Stimulated activated CD8-positive, alpha-beta memory T cell treated with anti-CD3 and anti-CD28 coated beads, Interleukin-7, amount 100 ng/mL, for 24 hours (primary cell): ENCODE results near the gene PDXP.
"Not testable (repeated sequence)": the region's sequence is repeated elsewhere in the genome, so short reads cannot be mapped to it uniquely, and the experiment has no call there.

Source experiments
- DNase-seq: peaks from one replicate; pipeline ENCODE4 v3.0.0-alpha.2; 2020; ENCODE audit warnings: low read depth

PDXP gene, protein sequence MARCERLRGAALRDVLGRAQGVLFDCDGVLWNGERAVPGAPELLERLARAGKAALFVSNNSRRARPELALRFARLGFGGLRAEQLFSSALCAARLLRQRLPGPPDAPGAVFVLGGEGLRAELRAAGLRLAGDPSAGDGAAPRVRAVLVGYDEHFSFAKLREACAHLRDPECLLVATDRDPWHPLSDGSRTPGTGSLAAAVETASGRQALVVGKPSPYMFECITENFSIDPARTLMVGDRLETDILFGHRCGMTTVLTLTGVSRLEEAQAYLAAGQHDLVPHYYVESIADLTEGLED

DNA sequence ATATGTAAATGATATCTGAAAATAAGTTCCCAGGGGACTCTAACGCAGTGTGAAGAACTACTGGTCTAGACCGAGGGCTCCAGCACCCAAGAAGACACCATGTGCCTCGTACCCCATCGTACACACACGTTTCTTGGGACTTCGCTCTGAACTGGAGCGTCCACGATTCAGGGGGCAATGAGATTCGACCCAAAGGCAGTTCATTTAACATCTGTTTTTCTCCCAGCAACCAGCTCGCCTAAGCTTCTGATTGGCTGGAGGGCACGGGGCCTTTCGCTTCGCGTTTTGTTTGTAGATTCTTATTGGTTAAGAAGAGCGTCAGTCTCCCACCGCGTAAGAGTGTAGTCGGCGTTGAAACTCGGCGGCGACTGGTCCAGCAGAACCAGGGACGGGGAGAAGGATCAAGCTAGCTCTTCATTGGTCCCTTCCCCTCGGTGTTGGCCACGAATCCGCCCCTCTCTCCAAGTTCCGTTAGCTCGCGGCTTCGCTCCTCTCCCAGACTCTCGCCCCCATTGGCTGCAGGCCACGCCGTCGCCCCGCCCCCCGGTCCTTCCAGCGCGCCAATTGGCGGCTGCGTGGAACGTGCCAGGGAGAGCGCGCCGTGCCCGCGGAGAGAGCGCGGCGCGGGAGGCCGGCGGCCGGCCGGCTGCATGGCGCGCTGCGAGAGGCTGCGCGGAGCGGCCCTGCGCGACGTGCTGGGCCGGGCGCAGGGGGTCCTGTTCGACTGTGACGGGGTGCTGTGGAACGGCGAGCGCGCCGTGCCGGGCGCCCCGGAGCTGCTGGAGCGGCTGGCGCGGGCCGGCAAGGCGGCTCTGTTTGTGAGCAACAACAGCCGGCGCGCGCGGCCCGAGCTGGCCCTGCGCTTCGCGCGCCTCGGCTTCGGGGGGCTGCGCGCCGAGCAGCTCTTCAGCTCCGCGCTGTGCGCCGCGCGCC lies at the start of gene PDXP:
PDXP (plus strand) TSS at position 591 of the 933 bp plus-strand sequence; CDS start at position 651, 60 bp downstream.
- peak; percentile 98 for DNase-seq

DNA sequence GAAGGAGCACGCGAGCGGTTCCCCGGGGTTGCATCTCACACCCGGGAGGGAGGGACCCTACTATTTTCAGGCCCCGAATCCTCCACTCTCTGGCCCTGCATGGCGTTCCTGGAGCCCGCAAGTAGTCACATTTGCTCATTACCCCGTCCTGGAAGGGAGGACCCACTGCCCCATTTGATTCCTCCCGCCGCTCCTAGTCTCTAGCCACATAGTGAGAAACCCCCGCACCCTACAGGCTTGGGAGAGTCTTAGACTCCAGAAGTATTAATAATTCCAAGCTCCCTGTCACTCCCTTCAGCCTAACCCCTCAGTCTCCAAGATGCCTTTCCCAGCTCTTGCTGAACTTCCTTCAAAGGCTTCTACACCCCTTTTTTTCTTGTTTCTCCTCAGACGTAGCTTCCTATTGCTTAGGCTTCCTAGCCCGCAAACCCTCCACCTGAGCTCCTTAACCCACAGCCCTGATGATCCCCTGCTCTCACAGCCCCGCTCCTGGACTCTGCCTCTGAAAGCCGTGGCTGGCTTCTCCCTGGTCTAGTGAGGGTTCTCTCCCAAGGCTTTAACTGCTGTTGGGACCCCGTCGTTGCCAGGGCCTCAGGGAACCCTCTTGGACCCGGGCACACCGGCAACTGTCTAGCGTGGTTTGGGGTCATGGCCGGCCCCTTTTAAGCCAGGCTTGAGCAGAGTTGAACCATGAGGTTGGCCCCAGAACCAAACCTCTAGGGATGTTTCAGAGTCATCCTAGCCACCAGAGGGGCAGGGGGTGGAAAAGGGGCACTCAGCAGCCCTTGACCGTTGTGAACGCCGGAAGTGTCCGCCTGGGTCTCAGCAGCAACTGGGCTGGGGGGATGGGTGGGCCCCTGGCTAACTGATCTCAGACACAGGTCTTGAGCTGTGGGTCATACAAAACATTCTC lies 49.0 kb upstream of the PDXP start:
- DNase-seq = no peak

DNA sequence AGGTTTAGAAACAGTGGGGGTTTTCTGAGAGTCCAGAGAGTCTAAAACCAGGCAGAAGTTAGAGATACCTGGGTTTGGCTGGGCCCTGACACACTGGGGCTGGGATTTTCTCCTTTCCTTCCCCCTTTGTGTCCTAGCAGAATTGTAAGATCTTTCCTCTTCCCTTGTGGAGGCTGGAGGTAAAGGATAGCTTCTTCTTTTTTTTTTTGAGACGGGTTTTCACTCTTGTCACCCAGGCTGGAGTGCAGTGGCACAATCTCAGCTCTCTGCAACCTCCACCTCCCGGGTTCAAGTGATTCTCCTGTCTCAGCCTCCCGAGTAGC lies 48.4 kb upstream of the PDXP start:
- not testable (repeated sequence) for DNase-seq

DNA sequence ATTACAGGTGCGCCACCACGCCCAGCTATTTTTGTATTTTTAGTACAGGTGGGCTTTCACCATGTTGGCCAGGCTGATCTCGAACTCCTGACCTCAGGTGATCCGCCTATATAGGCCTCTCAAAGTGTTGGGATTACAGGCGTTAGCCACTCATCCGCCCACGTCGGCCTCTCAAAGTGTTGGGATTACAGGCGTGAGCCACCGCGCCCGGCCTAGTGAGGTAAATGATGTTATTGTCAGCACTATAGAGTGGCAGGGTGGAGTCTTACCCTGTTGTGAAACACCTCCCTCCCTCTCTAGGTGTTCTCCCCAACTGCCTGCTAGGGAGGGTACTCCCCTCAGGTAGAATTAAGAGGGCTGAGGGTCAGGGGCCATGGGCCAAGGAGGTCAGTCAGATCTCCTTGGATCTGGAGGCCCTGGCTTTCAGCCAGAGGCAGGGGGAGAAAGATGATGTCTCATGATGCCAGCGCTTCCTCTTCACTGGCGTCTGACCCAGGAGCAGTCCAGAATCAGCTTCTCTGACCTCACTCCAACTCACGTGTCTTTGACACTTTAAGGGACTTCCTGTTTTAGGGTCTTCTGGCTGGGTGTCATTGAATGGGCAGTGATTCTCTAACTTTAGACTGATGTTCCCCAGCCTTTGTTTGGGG lies 47.9 kb upstream of the PDXP start:
- no peak for DNase-seq

DNA sequence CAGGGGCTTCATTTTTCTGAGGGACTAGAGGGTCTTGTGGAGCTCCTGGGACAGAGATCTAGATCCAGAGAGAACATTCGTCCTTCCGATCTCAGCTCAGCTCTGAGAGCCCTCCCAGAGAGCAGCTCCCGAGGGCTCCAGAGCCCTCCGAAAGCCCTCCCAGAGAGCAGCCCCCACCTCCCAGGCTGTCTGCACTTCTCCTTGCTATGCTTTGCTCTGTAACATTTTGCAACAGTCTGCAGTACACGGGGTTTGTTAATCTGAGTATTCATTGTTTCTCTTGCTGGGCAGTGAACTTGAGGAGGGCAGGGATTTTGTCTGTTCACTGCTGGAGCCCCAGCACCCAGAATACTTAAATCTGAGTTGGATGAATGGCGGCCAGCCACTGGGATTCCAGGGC lies 47.3 kb upstream of the PDXP start:
- DNase-seq = no peak

DNA sequence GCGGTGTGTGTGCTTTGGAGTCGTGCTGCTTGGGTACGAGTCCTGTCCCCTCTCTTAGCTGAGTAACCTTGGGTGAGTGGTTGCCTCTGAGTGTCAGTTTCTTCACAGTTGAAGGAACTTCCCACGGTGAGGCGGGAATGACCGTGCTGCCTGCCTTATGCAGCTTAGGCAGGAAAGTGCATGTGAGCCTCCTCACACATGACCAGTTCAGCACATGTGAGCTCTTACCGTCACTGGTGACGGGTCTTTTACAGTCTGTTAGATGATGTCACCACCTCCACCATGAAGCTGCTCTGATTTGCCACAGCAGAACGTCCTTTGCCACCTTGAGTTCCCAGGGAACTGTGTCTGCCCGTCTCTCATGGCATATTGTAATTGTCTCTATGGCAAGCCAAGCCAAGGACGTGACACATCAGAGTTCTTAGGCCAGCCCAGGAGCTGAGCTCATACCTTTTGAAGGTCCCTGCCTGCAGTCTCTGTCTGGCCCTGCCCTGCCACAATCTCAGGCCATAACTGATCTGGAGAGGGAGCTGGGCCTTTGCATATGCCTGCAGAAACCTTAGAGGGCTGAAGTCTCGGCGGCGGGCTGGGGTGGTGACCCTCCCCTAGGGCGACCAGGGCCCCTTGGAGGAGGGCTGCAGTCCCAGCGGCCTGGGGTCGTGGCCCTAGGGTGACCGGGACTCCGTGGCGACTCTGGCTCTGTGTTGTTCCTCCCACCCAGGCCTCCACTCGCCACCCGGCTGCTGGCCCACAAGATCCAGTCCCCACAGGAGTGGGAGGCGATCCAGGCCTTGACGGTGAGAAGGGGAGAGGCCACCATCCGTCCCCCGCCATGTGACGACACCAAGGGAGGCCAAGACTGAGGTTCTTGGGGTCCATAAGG lies 42.1 kb upstream of the PDXP start:
- no peak for DNase-seq

DNA sequence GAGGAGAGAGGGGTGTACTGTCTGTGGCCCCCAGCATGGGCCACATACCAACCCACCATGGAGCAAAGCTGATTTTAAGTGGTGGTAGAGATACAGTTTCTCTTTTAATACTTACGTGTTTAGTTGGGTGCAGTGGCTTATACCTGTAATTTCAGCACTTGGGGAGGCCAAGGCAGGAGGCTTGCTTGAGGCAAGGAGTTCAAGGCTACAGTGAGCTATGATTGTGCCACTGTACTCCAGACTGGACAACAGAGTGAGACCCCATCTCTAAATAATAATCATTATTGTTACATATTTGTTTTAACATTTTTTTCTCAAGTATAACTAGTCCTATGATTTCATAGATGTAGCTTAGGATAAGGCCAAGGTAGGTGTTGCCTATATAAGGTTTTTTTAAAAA lies 41.1 kb upstream of the PDXP start:
- no peak for DNase-seq

DNA sequence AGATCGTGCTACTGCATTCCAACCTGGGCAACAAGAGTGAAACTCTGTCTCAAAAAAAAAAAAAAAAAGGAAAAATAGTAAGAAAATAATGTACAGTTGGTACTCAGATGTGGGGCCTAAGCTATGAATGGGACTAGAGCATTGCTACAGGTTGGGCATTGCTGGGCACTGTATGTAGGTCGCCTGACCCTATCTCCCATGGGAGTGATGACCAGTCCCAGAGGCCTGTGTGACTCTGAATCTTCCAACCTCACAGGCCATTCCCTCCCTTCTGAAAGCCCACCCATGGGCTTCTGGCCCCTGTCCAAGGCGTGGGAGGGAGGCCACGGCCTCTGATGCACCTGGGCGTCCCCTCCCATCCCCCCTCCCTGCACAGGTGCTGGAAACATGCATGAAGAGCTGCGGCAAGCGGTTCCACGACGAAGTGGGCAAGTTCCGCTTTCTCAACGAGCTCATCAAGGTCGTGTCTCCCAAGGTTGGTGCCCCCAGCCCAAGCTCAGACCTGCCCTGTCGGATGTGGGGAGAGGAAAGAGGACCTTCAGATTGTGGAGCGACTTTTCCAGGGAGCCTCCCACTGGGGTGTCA lies 40.4 kb upstream of the PDXP start:
- no peak for DNase-seq

DNA sequence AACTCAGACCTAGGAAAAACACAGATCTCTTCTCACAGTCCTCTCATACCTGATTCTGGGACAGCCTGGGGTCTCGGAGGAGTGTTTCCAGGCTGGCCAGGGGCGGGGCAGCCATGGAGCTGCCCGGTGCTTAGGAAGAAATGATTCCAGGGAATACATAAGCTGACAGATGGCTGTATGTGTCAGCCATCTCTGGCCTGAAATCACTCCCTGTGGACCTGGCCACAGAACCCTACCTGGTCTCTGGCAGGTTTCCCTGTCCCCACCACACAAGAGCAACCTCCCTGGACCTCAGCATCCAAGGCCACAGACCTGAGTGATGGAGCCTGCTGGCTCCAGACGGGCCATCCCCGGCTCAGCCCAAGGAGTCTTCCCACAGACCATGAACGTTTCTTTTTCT lies 39.8 kb upstream of the PDXP start:
- DNase-seq = no peak

DNA sequence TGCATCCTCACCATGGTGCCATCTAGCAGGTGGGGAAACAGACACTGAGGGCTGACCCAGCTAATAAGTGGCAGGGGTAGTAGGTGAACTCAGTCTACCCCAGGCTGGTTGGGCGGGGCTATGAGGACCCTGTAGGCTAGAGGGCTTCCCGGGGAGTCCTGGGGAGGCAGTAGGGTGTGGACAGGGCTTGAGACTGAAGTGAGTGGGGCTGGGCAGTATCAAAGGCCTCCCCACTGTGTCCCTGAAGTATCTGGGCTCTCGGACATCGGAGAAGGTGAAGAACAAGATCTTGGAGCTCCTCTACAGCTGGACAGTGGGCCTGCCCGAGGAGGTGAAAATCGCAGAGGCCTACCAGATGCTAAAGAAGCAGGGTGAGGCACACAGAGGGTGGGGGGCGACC lies 38.5 kb upstream of the PDXP start:
- no peak for DNase-seq

DNA sequence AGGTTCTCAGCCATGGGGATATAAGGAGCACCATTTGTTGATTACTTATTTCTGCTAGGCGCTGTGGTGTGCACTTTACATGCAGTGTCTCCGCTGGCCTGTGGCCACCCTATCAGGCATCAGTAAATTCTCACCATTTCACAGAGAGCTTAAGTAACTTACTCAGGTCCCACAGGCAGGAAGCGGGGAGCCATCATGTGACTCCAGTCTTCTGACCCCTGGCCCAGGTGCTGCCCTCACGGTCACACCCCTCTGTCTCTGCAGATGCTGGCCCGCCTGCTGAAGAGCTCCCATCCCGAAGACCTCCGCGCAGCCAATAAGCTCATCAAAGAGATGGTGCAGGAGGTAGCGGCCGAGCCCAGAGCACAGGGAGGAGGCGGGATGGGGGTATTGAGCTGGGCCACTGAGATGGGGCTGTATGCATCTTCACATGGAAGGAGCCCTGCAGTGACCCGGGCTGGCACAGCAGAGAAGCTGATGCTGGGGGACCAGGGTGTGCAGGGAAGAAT lies 37.1 kb upstream of the PDXP start:
- DNase-seq = no peak

DNA sequence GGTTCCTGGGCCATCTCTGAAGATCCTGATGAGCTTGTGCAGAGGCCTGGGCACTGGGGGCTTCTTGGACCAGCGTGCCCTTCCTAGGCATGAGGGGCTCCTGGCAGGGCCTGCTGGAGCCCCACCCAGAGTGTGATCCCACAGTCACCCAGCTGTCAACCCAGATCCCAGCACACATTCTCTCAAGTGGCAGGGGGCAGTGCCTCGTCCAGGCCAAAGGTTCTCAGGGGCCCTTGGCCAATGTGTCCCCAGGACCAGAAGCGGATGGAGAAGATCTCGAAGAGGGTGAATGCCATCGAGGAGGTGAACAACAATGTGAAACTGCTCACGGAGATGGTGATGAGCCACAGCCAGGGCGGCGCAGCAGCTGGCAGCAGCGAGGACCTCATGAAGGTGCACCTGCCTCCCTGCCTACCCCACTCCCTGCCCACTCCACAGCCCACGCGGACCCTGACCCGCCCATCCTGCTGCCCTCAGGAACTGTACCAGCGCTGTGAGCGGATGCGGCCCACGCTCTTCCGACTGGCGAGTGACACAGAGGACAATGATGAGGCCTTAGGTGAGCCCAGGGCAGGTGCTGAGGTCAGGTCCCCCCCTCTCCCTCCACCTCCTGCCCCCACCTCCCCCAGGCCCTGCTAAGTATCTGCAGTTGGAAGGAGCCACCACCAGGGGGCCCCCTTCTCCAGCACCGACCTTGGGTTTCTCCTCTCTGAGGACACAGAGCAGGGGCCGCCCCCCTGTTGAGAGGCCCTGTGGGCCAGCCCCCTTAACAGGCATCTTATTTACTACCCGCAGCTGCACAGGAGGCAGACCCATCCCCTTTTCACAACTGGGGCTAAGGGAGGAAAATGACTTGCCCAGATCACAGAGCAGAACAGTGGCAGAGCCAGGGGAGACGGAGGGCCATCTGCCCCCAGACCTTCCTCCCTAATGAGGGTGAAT lies 35.2 kb upstream of the PDXP start:
- DNase-seq = no peak

DNA sequence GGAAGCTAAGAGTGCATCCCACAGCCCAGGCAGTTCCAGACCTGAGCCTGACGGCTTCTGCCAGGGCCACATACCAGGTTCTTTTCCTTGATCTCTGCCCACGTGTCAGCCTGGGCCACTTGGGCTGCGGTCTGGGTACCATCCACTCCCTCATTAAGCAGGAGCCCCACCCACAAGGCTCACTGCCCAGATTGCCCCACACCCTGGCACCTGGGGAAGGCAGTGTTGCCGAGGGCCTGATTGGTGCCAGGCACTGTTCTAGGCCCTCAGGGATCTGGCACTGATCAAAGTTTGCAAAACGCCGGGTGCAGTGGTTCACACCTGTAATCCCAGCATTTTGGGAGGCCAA lies 34.5 kb upstream of the PDXP start:
- DNase-seq = no peak

DNA sequence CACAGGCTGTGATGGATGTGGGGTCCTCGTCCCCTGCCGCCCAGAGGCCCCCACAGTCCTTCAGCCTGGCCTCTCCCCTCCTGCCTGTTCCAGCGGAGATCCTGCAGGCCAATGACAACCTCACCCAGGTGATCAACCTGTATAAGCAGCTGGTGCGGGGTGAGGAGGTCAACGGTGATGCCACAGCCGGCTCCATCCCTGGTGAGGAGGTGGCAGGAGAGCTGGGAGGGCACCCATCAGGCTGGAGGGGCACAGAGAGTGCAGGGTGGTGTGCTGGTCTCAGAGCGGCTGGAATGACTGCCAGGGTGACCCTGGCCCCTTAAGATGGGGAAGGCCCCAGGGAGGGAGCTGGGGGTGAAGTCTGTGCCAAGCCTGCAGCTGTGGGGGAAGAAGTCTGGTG lies 33.6 kb upstream of the PDXP start:
- DNase-seq = no peak

DNA sequence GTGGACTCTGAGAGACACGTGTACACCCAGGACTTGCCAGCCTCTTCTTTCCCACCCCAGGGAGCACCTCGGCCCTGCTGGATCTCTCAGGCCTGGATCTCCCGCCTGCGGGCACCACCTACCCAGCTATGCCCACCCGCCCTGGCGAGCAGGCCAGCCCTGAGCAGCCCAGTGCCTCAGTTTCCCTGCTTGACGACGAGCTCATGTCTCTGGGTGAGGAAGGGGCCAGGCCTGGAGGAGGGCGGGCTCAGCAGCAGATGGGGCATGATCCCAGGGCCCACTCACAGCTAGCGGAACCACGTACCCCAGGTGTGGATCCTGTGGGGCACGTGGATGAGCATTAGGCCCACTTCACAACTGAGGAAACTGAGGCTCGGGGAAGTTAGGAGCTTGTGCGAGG lies 32.8 kb upstream of the PDXP start:
- DNase-seq = no peak

DNA sequence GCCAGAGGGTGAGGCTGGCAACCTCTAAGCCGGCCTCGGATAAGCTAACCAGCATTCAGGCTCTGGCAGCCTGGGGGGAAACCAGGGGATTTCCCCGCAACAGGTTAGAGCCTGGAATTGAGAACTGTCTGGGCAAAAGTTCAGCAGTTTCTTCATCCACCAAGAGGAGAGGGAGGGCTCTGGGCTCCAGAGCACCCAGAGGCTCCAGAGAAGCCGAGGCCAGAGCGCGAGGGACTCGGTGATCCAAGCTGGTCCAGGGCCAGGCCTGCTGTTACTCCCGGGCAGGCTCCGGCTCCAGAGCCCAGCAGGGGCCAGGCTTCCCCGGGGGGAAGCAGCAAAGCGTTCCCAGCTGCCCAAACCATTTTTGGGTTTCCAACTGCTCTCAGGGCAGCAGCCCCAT lies 32.4 kb upstream of the PDXP start:
- no peak for DNase-seq

DNA sequence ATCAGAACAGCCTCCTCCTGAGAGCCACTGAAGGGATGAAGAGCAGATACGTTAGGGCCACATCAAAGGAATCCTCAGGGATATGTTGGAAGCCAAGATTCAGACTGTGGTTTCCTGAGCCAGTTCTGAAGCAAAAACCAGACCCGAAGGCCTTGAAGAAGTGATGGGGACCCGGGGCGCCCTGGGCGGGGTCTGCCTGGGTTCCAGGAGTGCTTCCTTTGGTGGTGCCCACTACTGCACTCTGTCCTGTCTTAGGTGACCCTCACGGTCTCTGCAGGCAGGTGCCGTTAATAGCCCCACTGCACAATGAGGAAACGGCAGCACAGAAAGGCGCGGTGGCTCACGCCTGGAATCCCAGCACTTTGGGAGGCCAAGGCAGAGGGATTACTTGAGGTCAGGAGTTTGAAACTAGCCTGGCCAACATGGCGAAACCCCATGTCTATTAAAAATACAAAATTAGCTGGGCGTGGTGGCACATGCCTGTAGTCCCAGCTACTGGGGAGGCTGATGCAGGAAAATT lies 31.9 kb upstream of the PDXP start:
- DNase-seq = no peak

DNA sequence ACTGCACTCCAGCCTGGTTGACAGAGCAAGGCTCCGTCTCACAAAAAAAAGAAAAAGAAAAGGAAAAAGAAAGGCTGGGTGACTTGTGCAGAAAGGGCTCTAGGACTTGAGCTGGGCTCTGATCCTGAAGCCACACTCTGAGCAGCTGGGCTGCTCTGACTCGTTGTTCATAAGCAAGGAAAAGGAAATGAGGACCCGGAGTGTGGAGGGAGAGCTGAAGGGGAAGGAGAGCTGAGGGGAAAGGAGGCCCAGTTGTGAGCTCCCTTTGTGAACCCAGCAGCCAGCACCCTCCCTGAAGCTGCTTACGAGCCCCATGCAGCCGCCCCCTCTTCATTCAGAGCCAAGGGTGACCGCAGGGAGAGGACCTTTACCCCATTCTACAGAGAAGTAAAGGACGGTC lies 31.4 kb upstream of the PDXP start:
- DNase-seq = no peak

DNA sequence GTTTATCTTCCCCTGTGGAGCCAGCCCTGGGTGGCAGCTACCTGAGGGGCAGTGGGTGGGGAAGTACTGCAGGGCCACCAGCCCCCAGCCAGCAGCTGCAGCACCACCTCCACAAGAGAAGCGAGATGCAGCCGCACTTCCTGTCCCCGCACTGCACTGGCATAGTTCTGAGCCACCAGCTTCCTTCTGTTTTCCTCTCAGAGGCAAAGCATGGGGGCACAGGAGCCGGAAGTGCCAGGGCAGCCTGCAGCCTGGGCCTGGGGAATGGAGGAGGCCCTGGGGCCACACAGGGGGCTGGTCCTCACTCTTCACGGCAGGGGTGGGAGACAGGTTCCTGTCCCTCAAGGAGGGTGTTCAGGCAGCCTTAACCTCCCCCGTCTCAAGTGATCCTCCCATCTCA lies 31.0 kb upstream of the PDXP start:
- no peak for DNase-seq
